CD8-positive, alpha-beta memory T cell (primary cell): ENCODE data around the gene RNF146. TPM values are rescaled to one million over a fixed set of nuclear protein-coding genes. Genes with fewer than 3 reads are reported as not detected.

Experiments used
- CTCF ChIA-PET: fragments of 350-600 bp; sonication (Branson Sonifier 250); formaldehyde crosslinking; loops from one replicate; lab custom pipeline; 2021; ENCODE audit warnings: antibody characterized with exemption; lab: Charles Lee
- POLR2A ChIA-PET: fragments of 350-600 bp; sonication (Branson Sonifier 250); formaldehyde crosslinking; loops from one replicate; lab custom pipeline; 2021; ENCODE audit warnings: antibody characterized with exemption; lab: Charles Lee
- DNase-seq, 5 donors: peaks; one replicate each; pipeline versions ENCODE4 v3.0.0 to v3.0.0-alpha.2; 2020 to 2022; ENCODE audit warnings: mixed read lengths in 1 of 5
- H3K27ac ChIP-seq: one replicate; pipeline ENCODE4 v1.7.0; 2013; ENCODE audit warnings: low read depth, mild to moderate bottlenecking, low read length, moderate library complexity
- H3K27me3 ChIP-seq: 2 replicates; pipeline ENCODE4 v1.7.0; 2013; ENCODE audit warnings: low read length, mild to moderate bottlenecking; ENCODE audit not compliant: insufficient read depth, poor library complexity, severe bottlenecking
- H3K36me3 ChIP-seq: 2 replicates; pipeline ENCODE4 v1.7.0; 2013; ENCODE audit warnings: mild to moderate bottlenecking, low read length, moderate library complexity; ENCODE audit not compliant: insufficient read depth
- H3K4me1 ChIP-seq: 2 replicates; pipeline ENCODE4 v1.7.0; 2013; ENCODE audit warnings: mild to moderate bottlenecking, low read length, moderate library complexity; ENCODE audit not compliant: insufficient read depth
- H3K4me3 ChIP-seq: 2 replicates; pipeline ENCODE4 v1.7.0; 2013; ENCODE audit warnings: mild to moderate bottlenecking, low read length
- H3K9me3 ChIP-seq: 2 replicates; pipeline ENCODE4 v1.7.0; 2013; ENCODE audit warnings: mild to moderate bottlenecking, low read length
- H3K27ac Mint-ChIP-seq, 8 donors: one replicate each; pipeline ENCODE4 v1.8.0; 2020 to 2021; ENCODE audit warnings: mixed read lengths in 8 of 8, mild to moderate bottlenecking in 6 of 8, inconsistent platforms in 3 of 8, moderate library complexity in 3 of 8
- H3K27me3 Mint-ChIP-seq, 2 donors: one replicate each; pipeline ENCODE4 v1.8.0; 2020 to 2021; ENCODE audit warnings: mixed read lengths in 2 of 2, mild to moderate bottlenecking in 1 of 2, moderate library complexity in 1 of 2
- H3K36me3 Mint-ChIP-seq, 3 donors: one replicate each; pipeline ENCODE4 v1.8.0; 2020 to 2021; ENCODE audit warnings: mixed read lengths in 3 of 3, inconsistent platforms in 1 of 3, mild to moderate bottlenecking in 1 of 3
- H3K4me1 Mint-ChIP-seq, 3 donors: one replicate each; pipeline ENCODE4 v1.8.0; 2020 to 2021; ENCODE audit warnings: mixed read lengths in 3 of 3, inconsistent platforms in 1 of 3, mild to moderate bottlenecking in 1 of 3
- H3K4me3 Mint-ChIP-seq, 7 donors: one replicate each; pipeline ENCODE4 v1.8.0; 2020 to 2021; ENCODE audit warnings: mixed read lengths in 7 of 7, mild to moderate bottlenecking in 6 of 7, moderate library complexity in 4 of 7, inconsistent platforms in 2 of 7
- H3K9me3 Mint-ChIP-seq, 5 donors: one replicate each; pipeline ENCODE4 v1.8.0; 2020 to 2022; ENCODE audit warnings: mixed read lengths in 5 of 5, mild to moderate bottlenecking in 3 of 5, moderate library complexity in 2 of 5, inconsistent platforms in 1 of 5
- polyA plus RNA-seq: library from polyadenylated mRNA; unstranded; fragments of 300-500 nt; fragmentation: Illumina TruSeq; gene quantifications from one replicate; pipeline ENCODE4 v1.2.3, GENCODE V29; 2021
- total RNA-seq, 2 experiments: library from RNA; stranded (reverse); gene quantifications; one replicate each; pipeline ENCODE4 v1.2.3, GENCODE V29; 2021

Gene RNF146
- total and polyA plus RNA-seq, 3 experiments from 2014 or later = 15.9 to 24.3 (median 22.0) TPM

- peak overlapping the region; percentile 91 for H3K27ac ChIP-seq
- peak overlapping the region; percentile 95 for H3K4me3 ChIP-seq
- no peaks in the 10 kb centered on the region for H3K27me3 Mint-ChIP-seq
- H3K4me1 Mint-ChIP-seq = peaks cover 46 to 57% (median 55%) of the 10 kb centered on the region in 3 donors
- no peaks in the 10 kb centered on the region for H3K36me3 ChIP-seq
- H3K27ac Mint-ChIP-seq = peak overlapping the region; percentile 88 to 99 (median 96)
- peak in 1 of 5 donors; percentile 45 for DNase-seq
- H3K9me3 Mint-ChIP-seq = no peaks in the 10 kb centered on the region
- POLR2A ChIA-PET = interaction anchor here (1.2 kb wide), 1 partner anchor 1273 kb away, joined by 3 read pairs; no protein-coding TSS in a partner anchor
- peaks cover 0 to 6% (median 2%) of the 10 kb centered on the region in 3 donors for H3K36me3 Mint-ChIP-seq
- CTCF ChIA-PET = interaction anchor here (1.4 to 2.5 kb wide), 5 partner anchors 12 to 80 kb away, joined by 7 to 9 read pairs (median 8); no protein-coding TSS in a partner anchor
- H3K4me3 Mint-ChIP-seq = peak overlapping the region; percentile 91 to 100 (median 98)
- no peaks in the 10 kb centered on the region for H3K27me3 ChIP-seq
- H3K9me3 ChIP-seq = no peaks in the 10 kb centered on the region
- H3K4me1 ChIP-seq = peaks cover 17% of the 10 kb centered on the region
Observed at GRCh38 chr6:127267646-127268625, 1.3 kb downstream of the RNF146 start.

GRCh38 chr6:127272576-127272975 lies 5.9 kb downstream of the RNF146 start:
- Histone ChIP-seq H3K27me3 (no peaks in the 10 kb centered on the region), H3K36me3 (no peaks in the 10 kb centered on the region), H3K4me3 (no peak overlapping the region), H3K27ac (no peak overlapping the region), H3K4me1 (peaks cover 32% of the 10 kb centered on the region), H3K9me3 (no peaks in the 10 kb centered on the region)
- Mint-ChIP-seq H3K36me3 (peaks cover 0 to 3% (median under 1%) of the 10 kb centered on the region in 3 donors), H3K27ac (no peak overlapping the region), H3K4me3 (no peak overlapping the region), H3K27me3 (no peaks in the 10 kb centered on the region), H3K9me3 (no peaks in the 10 kb centered on the region), H3K4me1 (peaks cover 49 to 64% (median 54%) of the 10 kb centered on the region in 3 donors)
- no peak for DNase-seq
- POLR2A ChIA-PET = no interaction called here
- CTCF ChIA-PET = no interaction called here

GRCh38 chr6:127273499-127273898 lies 6.8 kb downstream of the RNF146 start:
- POLR2A ChIA-PET = no interaction called here
- no peak overlapping the region for H3K4me3 Mint-ChIP-seq
- no peak overlapping the region for H3K4me3 ChIP-seq
- peaks cover 26% of the 10 kb centered on the region for H3K4me1 ChIP-seq
- no peaks in the 10 kb centered on the region for H3K27me3 Mint-ChIP-seq
- no peak overlapping the region for H3K27ac ChIP-seq
- peaks cover 41 to 56% (median 44%) of the 10 kb centered on the region in 3 donors for H3K4me1 Mint-ChIP-seq
- no peaks in the 10 kb centered on the region for H3K9me3 ChIP-seq
- no peaks in the 10 kb centered on the region for H3K27me3 ChIP-seq
- CTCF ChIA-PET = no interaction called here
- peak overlapping the region in 1 of 8 donors; percentile 1 for H3K27ac Mint-ChIP-seq
- no peaks in the 10 kb centered on the region for H3K36me3 ChIP-seq
- DNase-seq = no peak
- H3K36me3 Mint-ChIP-seq = peaks cover 0 to 3% (median 0%) of the 10 kb centered on the region in 3 donors
- no peaks in the 10 kb centered on the region for H3K9me3 Mint-ChIP-seq

- Histone ChIP-seq H3K27ac (no peak overlapping the region), H3K36me3 (no peaks in the 10 kb centered on the region), H3K27me3 (no peaks in the 10 kb centered on the region), H3K9me3 (no peaks in the 10 kb centered on the region), H3K4me1 (peaks cover 15% of the 10 kb centered on the region), H3K4me3 (no peak overlapping the region)
- Mint-ChIP-seq H3K27me3 (no peaks in the 10 kb centered on the region), H3K4me1 (peaks cover 19 to 41% (median 34%) of the 10 kb centered on the region in 3 donors), H3K4me3 (no peak overlapping the region), H3K27ac (no peak overlapping the region), H3K36me3 (peaks cover 0 to 6% (median 6%) of the 10 kb centered on the region in 3 donors), H3K9me3 (no peaks in the 10 kb centered on the region)
- no peak for DNase-seq
- CTCF ChIA-PET = interaction anchor here (0.8 kb wide), 1 partner anchor 26 kb away, joined by 4 read pairs; no protein-coding TSS in a partner anchor
- POLR2A ChIA-PET = interaction anchor here (0.9 kb wide), 1 partner anchor 10 kb away, joined by 3 read pairs; the partner anchor contains the start of gene RNF146
Observed at GRCh38 chr6:127276331-127276730, 9.7 kb downstream of the RNF146 start.

- peaks cover 11 to 21% (median 18%) of the 10 kb centered on the region in 3 donors for H3K36me3 Mint-ChIP-seq
- H3K27ac Mint-ChIP-seq = no peak overlapping the region
- Histone ChIP-seq H3K27ac (no peak overlapping the region), H3K27me3 (no peaks in the 10 kb centered on the region), H3K36me3 (peaks cover 4% of the 10 kb centered on the region), H3K9me3 (no peaks in the 10 kb centered on the region), H3K4me1 (peaks cover 15% of the 10 kb centered on the region), H3K4me3 (no peak overlapping the region)
- POLR2A ChIA-PET = interaction anchor here (1.4 kb wide), 1 partner anchor 12 kb away, joined by 4 read pairs; no protein-coding TSS in a partner anchor
- H3K9me3 Mint-ChIP-seq = no peaks in the 10 kb centered on the region
- no peaks in the 10 kb centered on the region for H3K27me3 Mint-ChIP-seq
- DNase-seq = no peak
- no peak overlapping the region for H3K4me3 Mint-ChIP-seq
- CTCF ChIA-PET = no interaction called here
- peaks cover 15 to 26% (median 25%) of the 10 kb centered on the region in 3 donors for H3K4me1 Mint-ChIP-seq
Observed at GRCh38 chr6:127277878-127278843, 11.5 kb downstream of the RNF146 start.

- H3K36me3 Mint-ChIP-seq = peaks cover 11 to 33% (median 20%) of the 10 kb centered on the region in 3 donors
- H3K27ac ChIP-seq = no peak overlapping the region
- H3K27me3 Mint-ChIP-seq = no peaks in the 10 kb centered on the region
- H3K27me3 ChIP-seq = no peaks in the 10 kb centered on the region
- ChIA-PET POLR2A (interaction anchor here (1.4 kb wide), 1 partner anchor 14 kb away, joined by 4 read pairs; no protein-coding TSS in a partner anchor), CTCF (no interaction called here)
- H3K9me3 Mint-ChIP-seq = no peaks in the 10 kb centered on the region
- H3K4me1 ChIP-seq = peaks cover 15% of the 10 kb centered on the region
- peak overlapping the region in 1 of 8 donors; percentile 4 for H3K27ac Mint-ChIP-seq
- peaks cover 4 to 14% (median 11%) of the 10 kb centered on the region in 3 donors for H3K4me1 Mint-ChIP-seq
- peaks cover 4% of the 10 kb centered on the region for H3K36me3 ChIP-seq
- H3K4me3 Mint-ChIP-seq = no peak overlapping the region
- H3K9me3 ChIP-seq = no peaks in the 10 kb centered on the region
- no peak for DNase-seq
- H3K4me3 ChIP-seq = no peak overlapping the region
Observed at GRCh38 chr6:127279815-127280214, 13.2 kb downstream of the RNF146 start.

GRCh38 chr6:127282184-127282583 lies 15.5 kb downstream of the RNF146 start:
- Mint-ChIP-seq H3K36me3 (peaks cover 11 to 54% (median 28%) of the 10 kb centered on the region in 3 donors), H3K9me3 (no peaks in the 10 kb centered on the region), H3K27me3 (no peaks in the 10 kb centered on the region), H3K27ac (peak overlapping the region in 1 of 8 donors; percentile 17), H3K4me3 (no peak overlapping the region), H3K4me1 (peaks cover 12 to 18% (median 17%) of the 10 kb centered on the region in 3 donors)
- H3K27me3 ChIP-seq = no peaks in the 10 kb centered on the region
- H3K4me3 ChIP-seq = no peak overlapping the region
- ChIA-PET POLR2A (no interaction called here), CTCF (interaction anchor here (2.5 kb wide), 1 partner anchor 16 kb away, joined by 7 read pairs; the partner anchor contains the start of gene RNF146)
- no peak for DNase-seq
- H3K27ac ChIP-seq = no peak overlapping the region
- no peaks in the 10 kb centered on the region for H3K9me3 ChIP-seq
- peaks cover 7% of the 10 kb centered on the region for H3K36me3 ChIP-seq
- no peaks in the 10 kb centered on the region for H3K4me1 ChIP-seq
